IPS-18c (cell line): ENCODE measurements around the gene APBB2.

Source experiments
- H3K4me3 ChIP-seq: 2 replicates; pipeline ENCODE4 v1.7.0; 2013; ENCODE audit warnings: low read depth, mild to moderate bottlenecking, low read length, moderate library complexity; ENCODE audit not compliant: insufficient read depth
- H3K9me3 ChIP-seq: one replicate; pipeline ENCODE4 v1.6.1; 2013; ENCODE audit warnings: mild to moderate bottlenecking, low read length, moderate library complexity; ENCODE audit not compliant: control insufficient read depth, insufficient read depth

Gene APBB2

DNA sequence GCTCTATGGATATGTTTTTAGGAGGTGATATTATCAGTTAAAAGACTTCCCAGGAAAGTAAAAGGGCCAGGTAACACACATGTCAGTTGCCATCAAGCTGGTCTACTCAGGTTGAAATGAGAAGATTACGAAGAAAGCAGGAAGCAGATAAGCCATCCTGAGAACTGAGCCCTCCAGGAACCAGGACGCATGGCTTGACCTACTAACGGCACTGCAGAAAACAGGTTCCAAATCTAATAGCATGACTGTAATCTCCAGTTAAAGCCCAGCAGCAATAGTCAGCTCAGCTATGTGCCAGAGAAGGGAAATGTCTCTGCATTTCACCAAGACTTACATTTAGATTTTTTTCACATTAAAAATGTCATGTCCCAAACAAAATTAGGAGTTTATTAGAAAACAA lies 77.9 kb downstream of the APBB2 start:
- H3K4me3 ChIP-seq, result no peak overlapping the region
- no peaks in the 10 kb centered on the region for H3K9me3 ChIP-seq

DNA sequence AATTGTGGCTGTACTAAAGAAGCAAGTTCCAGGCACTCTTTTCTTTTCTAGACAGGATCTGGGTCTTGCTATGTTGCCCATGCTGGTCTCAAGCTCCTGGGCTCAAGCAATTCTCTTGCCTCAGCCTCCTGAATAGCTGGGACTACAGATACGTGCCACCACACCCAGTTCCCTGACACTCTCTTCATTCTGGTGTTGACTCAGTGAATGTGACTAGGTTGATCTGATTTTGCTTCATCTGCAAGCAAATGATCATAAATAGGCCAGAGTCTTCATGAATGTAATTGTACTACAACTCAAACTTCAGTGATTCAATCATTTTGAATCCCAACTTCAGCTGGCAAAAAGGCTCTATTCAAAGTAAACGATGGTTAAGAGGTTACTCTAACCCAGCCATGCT lies 78.5 kb downstream of the APBB2 start:
- Histone ChIP-seq H3K4me3 (no peak overlapping the region), H3K9me3 (no peaks in the 10 kb centered on the region)

DNA sequence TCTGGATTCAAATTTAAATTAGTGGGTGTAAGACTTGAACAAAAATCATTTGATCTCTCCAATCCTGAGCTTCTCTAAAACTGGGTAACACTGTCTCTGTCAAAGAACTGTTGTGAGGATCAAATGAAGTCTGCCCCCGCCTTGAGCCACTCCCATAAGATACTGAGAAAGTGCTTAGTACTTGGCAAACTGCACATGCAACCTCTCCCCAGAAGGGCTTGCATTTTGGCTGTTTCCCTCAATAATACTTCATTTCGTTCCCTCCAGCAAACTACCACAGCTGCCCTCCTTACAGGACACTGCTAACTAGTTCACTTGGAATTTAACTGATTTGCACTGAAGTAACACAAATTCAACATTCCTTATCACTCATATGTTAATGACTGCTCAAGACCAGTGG lies 79.8 kb downstream of the APBB2 start:
- H3K9me3 ChIP-seq, result no peaks in the 10 kb centered on the region

DNA sequence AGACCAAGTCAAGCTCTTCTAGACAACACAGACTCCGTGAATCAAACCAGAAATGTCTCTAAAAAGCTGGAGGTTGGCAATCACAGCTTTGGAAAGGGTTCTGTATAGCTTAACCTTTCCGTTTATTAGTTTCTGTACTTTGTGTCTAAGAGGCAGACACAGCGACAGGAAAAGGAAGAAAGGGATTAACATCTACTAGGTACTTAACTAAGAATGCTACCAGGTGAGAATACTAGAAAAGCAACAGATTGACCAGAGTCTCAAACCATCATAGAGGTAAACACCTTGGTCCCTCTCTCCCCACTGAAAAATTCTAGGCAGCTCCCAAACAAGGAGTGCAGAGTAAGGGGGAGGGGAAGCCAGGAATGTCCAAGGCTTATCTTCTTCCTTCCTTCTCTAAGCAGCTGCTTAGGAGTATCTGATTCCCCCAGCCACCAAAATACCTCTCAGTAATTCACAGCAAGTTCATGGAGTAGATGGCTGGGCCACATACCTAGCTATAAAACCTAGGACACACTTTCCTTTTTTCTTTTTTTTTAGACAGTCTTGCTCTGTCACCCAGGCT lies 80.8 kb downstream of the APBB2 start:
- Histone ChIP-seq H3K9me3 (no peaks in the 10 kb centered on the region), H3K4me3 (no peak overlapping the region)

More for the DNA sequence above, 79.8 kb downstream of the APBB2 start:
- no peak overlapping the region for H3K4me3 ChIP-seq

DNA sequence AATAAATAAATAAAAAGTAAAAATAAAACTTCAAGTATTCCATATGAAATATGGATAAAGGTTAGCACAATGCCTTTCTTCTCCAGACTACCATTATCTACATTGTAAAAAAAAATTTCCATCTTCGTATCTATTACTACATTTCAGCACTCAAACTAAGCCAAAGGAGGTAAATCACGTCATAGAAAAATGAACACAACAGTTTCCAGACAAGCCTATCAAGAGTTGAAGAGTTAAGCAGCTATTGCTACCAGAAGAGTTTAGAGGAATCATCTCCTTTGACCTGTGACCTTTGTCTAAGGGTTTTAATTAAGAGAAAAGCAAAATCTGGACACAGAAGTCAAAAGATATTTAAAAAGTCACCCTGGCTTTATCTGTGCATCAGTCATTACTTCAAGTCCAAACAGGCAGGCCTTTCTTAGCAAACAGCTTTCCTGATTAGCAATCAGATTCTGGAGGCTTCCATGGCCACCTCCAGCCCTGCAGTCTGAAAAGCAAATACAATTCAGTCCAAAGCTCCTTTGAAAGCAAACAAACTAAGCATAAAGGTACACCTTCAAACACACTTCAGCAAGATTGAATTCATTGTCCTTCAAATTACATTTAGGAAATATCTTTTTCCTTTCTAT lies 82.2 kb downstream of the APBB2 start:
- Histone ChIP-seq H3K4me3 (no peak overlapping the region), H3K9me3 (no peaks in the 10 kb centered on the region)

DNA sequence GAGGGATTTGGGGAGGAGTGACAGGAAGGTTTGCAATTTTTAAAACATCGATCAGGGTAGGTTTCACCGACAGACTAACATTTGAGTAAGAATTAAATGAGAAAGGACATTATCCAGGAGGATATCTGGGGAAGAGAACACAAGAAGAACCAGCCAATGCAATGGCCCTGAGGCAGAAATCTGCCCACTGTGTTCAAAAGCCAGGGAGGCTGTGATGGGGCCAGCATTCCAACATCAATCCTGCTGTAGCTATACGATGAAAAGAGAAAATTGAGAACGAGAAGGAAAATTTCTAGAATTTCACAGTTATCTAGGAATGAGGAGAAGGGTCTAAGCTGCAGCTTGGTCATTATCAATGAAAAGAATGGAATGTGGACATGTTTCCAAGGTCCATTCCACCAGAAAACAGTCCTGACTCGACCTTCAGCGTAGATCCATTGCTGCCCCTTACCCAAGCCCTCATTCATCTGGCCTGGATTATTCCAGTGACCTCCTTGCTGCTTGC lies 84.4 kb downstream of the APBB2 start:
- Histone ChIP-seq H3K4me3 (no peak overlapping the region), H3K9me3 (no peaks in the 10 kb centered on the region)

DNA sequence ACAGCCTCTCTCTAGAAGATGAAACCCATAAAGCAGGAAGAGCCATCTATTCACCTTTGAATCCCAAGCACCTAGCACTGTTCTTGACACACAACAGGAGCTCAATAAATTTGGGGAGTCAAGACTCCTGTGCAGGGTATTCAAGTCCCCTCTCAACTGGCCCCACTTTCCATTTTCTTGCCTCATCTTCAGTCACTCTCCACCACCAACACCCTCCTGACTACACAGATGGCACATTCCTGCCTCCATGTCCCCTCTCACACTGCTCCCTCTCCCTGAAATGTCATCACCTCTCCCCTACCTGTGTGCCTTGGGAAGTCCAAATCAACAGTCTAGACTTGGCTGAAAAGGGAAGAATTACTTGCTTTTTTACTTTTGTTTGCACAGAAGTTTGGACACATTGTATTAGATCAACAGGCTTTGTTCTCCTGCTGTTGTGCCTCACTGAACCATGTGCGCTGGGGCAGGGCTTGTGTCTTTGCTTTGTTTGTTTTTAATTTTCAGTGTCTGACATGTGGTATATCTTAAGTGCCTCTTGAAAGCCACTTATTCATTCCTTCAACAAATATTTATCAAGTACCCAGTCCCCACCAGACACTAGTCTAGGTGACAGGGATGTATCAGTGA lies 85.1 kb downstream of the APBB2 start:
- Histone ChIP-seq H3K4me3 (no peak overlapping the region), H3K9me3 (no peaks in the 10 kb centered on the region)

DNA sequence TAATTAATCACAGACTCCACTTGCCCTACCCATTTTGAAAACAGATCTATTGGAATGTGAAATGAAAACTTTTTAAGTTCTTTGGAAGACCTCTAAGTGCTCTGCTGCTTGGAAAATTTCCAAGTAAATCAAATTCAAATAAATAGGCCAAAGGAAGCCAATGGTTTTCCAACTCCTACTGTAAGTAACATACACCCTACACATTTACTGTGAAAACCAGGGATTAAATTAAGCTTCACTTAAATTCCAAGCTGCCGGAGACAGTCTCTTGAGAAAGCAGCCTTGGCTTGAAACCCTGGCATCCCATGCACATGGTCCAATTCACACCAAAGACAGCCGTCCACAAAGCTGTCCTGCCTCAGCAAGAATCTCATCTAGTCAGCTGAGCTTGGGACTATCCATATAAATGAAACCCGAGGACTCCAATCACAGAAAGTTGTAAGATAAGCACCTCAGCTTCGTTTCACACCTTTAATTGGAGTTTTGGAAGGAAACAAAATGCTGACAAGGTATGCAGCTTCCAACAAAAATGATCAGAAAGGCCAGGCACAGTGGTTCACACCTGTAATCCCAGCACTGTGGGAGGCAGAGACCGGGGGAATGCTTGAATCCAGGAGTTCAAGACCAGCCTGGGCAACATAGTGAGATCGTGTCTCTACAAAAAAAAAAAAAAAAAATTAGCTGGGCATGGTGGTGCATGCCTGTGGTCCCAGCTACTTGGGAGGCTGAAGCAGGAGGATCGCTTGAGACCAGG lies 88.6 kb downstream of the APBB2 start:
- Histone ChIP-seq H3K9me3 (no peaks in the 10 kb centered on the region), H3K4me3 (no peak overlapping the region)

DNA sequence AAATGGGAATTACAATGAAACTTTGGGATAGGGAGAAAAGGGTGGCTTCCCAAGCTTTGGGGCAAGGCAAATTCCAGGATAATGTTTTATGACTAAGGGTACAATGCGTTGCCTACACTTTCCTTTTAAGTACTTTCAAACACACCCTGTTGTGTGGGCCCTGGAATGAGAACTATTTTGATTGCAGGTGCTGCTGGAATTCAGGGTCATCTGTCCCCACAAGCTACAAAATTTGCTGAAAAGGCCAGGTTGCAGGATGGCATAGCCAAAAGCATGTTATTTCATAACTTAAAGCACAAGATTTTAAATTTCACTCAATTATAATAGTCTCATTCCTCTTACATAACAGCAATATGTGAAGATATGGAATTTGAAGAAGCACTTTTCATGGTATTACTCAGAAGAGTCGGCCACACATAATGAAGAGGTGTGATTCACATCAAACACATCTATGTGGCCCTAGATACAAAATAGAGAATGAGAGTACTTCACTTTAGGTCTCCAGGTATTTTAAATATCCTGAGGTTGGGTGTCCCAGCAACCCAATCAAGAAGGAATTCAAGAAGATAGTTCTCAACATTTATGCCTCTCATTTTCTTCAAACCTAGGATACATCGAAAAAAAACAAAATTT lies 89.3 kb downstream of the APBB2 start:
- Histone ChIP-seq H3K9me3 (no peaks in the 10 kb centered on the region), H3K4me3 (no peak overlapping the region)

DNA sequence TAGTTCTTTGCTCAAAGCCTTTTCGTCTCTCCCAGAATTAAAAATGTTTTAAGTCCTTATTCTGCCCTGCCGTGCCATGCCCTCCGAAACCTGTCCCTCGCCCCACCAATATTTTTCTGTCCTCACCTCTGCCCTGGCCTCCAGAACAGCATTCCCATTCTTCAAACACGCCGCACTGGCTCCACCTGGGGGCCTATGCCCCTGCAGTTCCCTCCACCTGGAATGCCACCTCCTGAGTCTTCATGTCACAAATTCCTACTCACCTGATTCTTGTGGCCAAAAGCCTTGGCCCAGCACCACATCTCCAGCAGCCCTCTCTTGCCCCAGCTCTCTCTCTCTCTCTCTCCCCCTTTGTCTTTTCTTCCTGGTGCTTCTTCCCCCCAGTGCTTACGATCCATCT lies 91.6 kb downstream of the APBB2 start:
- H3K4me3 ChIP-seq, result no peak overlapping the region
- no peaks in the 10 kb centered on the region for H3K9me3 ChIP-seq

DNA sequence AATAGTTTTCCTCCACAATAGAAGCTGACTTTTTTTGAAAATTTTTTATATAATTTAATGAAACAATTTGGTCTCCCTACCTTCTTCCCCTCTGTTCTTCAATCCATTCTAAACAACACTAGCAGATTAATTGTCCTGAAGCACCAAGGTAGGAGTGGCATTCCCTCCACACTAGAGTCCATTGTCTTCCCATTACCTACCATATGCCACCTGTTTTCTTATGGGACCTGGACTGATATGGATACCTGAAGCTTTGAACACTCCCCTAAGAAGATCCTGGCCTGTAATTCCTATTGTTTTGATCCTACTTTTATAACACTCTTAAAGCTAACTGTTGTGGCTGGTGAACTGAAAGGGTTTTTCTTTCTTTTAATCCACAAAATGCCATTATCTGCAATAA lies 92.0 kb downstream of the APBB2 start:
- no peak overlapping the region for H3K4me3 ChIP-seq
- H3K9me3 ChIP-seq, result no peaks in the 10 kb centered on the region

DNA sequence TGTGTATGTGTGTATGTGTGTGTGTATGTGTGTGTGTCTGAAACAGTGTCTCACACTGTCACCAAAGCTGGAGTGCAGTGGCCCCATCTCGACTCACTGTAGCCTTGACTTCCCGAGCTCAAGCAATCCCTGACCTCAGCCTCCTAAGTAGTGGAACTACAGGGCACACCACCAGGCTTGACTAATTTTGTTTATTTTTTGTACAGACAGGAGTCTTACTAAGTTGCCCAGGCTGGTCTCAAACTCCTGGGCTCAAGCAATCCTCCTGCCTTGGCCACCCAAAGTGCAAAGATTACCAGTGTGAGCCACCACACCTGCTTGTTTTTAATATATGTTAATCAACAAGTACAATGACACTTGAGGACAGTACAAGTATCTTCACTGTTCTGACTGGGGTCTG lies 92.4 kb downstream of the APBB2 start:
- H3K4me3 ChIP-seq, result no peak overlapping the region

DNA sequence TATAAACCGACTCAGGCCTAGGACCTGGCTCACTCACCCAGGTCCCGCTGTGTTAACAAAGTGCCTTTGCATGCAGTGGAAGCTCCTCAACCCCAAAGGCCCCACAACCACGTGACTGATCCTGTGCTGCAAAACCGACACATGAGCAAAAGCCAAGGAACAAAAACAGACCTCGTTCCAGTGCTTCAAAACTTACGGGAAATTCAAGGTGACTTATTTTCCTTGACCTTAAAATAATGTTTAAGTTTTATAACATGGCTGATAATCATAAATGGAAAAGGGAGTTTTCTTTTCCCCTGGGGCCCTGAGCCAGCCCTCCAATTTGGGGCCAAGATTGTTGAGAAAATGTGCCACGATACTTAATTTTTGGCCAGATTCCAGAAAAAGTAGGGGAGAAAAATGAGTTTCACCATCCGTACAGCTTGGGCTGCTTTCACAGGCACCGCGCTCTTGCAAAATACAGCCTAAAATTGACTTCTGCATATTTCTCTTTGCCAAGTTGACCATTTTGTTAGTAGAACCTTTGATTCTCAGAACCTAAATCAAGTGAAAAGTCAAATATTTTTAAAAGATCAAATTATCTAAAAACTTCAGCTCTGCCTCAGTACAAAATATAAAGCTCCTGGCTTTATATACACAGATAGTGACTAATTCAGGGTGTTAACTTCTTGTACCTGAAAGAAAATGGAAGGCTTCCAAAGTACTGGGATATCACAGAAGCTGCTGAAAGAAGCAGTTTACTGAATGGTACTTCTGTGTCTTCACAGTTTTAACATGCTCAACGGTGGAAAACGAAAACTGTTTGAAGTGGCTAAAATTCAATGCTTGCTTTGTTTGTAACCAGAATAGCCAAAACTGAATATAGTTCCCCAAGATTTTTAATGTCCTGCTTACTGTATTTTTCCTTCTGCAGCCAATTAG lies 93.8 kb downstream of the APBB2 start:
- no peaks in the 10 kb centered on the region for H3K9me3 ChIP-seq
- no peak overlapping the region for H3K4me3 ChIP-seq

More for the DNA sequence above, 92.4 kb downstream of the APBB2 start:
- no peaks in the 10 kb centered on the region for H3K9me3 ChIP-seq

DNA sequence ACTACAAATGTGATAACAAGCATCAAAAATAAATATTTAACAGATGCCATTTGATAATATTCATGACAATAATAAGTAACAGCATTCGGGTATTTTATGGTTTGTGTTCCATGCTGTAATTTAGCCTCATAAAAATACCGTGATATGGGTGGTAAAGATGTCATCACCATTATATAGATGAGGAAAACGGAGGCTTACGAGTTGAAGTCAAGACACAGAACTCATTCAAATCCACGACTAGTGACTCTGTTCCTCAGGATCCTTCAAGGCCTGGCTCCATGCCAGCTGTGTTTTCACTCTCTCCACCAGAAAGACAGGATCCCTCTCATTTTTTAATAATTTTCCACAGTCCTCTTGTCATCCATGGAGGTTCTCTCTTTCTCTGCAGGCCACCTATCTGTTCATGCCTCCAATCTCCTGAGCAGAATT lies 94.5 kb downstream of the APBB2 start:
- Histone ChIP-seq H3K4me3 (no peak overlapping the region), H3K9me3 (no peaks in the 10 kb centered on the region)

DNA sequence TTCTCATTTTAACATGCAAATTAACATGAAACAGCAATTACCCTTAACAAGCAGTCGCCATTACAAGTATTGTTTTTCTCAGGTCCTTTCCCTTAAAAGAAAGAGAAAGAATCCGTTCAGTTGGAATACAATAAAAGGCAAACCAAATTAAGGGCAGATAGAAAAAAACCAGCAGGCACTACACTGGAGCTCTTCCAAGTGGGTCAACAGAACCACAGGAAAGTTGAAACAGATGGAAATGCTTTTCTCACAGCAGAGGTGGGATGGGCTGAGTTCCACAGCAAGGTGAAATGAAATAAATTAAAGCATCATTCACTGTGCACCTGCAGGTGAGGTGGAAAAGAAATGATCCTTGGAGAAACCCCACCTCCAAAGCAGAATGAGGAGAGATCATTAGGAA lies 102.6 kb downstream of the APBB2 start:
- Histone ChIP-seq H3K4me3 (no peak overlapping the region), H3K9me3 (no peaks in the 10 kb centered on the region)

DNA sequence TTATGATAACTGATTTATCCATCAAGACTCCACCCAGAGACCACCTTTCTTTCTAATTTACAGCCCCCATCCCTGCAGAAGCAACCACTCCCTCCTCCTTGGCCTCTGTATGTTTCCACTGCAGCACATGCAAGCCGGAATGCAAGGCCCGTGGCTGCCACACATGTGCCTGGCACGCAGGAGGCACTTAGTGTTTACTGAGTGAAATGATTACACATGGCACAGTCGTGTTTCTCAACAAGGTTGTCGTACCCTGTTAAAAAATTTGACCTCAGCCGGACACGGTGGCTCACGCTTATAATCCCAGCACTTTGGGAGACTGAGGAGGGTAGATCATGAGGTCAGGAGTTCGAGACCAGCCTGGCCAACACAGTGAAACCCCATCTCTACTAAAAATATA lies 104.3 kb downstream of the APBB2 start:
- Histone ChIP-seq H3K9me3 (no peaks in the 10 kb centered on the region), H3K4me3 (no peak overlapping the region)

DNA sequence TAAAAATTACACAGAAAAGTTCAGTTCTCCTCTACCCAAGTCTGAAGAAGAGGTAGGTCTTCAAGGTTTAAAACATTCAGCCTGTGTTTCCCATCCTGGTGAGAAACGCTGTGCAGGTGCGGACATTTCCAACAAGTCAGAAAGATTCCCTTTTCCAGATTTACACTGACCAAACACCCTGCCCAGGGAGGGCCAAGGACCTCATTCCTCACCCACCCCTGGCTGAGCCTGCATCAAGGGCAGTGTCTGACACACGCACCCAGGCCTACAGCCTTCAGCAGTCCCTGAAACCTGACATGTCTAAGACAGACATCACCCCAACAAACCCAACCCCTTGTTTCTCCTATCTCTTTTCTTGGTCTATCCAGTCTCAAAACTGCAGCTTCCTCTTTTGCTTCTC lies 105.9 kb downstream of the APBB2 start:
- H3K9me3 ChIP-seq, result no peaks in the 10 kb centered on the region
- H3K4me3 ChIP-seq, result no peak overlapping the region
